CD4-positive, CD25-positive, alpha-beta regulatory T cell (primary cell): ENCODE results near the gene GALNS. TPM values are rescaled to one million over a fixed set of nuclear protein-coding genes. Genes with fewer than 3 reads are reported as not detected.

ENCODE experiments used
- ATAC-seq, 2 donors: fragments of 150-1000 bp; cut with Tn5 transposase; one replicate each; pipeline ENCODE4 v1.10.0; 2021; ENCODE audit warnings: low read depth in 2 of 2, moderate number of reproducible peaks in 2 of 2, moderate library complexity in 1 of 2
- DNase-seq, 3 donors: peaks; one replicate each; pipeline versions ENCODE4 v3.0.0 to v3.0.0-alpha.2; 2012 to 2022; ENCODE audit warnings: mixed read lengths in 1 of 3
- H3K27ac ChIP-seq: one replicate; pipeline ENCODE4 v1.7.0; 2013; ENCODE audit warnings: mild to moderate bottlenecking, low read length; ENCODE audit not compliant: insufficient read depth, poor library complexity, severe bottlenecking
- H3K27me3 ChIP-seq: one replicate; pipeline ENCODE4 v1.7.0; 2013; ENCODE audit warnings: low read length; ENCODE audit not compliant: control insufficient read depth, insufficient read depth
- H3K36me3 ChIP-seq: one replicate; pipeline ENCODE4 v1.7.0; 2013; ENCODE audit warnings: mild to moderate bottlenecking, low read length, moderate library complexity; ENCODE audit not compliant: control insufficient read depth, insufficient read depth
- H3K4me1 ChIP-seq: 2 replicates; pipeline ENCODE4 v1.7.0; 2013; ENCODE audit warnings: mild to moderate bottlenecking, low read length; ENCODE audit not compliant: insufficient read depth, control insufficient read depth, poor library complexity, severe bottlenecking
- H3K4me3 ChIP-seq: one replicate; pipeline ENCODE4 v1.7.0; 2013; ENCODE audit warnings: low read depth, mild to moderate bottlenecking, low read length, moderate library complexity
- H3K9me3 ChIP-seq, 2 experiments: 1 replicate in 1 of 2; 2 replicates in 1 of 2; pipeline ENCODE4 v1.7.0; 2013; ENCODE audit warnings: low read length in 2 of 2, mild to moderate bottlenecking in 1 of 2, moderate library complexity in 1 of 2; ENCODE audit not compliant: control insufficient read depth in 2 of 2
- H3K27ac Mint-ChIP-seq, 3 donors: one replicate each; pipeline ENCODE4 v1.8.0; 2020 to 2022; ENCODE audit warnings: mild to moderate bottlenecking in 3 of 3, mixed read lengths in 3 of 3, moderate library complexity in 2 of 3
- H3K27me3 Mint-ChIP-seq: one replicate; pipeline ENCODE4 v1.8.0; 2022; ENCODE audit warnings: mild to moderate bottlenecking, mixed read lengths
- H3K36me3 Mint-ChIP-seq: one replicate; pipeline ENCODE4 v1.8.0; 2020; ENCODE audit warnings: mixed read lengths
- H3K4me1 Mint-ChIP-seq, 4 donors: one replicate each; pipeline ENCODE4 v1.8.0; 2020 to 2022; ENCODE audit warnings: mixed read lengths in 4 of 4, mild to moderate bottlenecking in 1 of 4
- H3K4me3 Mint-ChIP-seq, 4 donors: one replicate each; pipeline ENCODE4 v1.8.0; 2020 to 2022; ENCODE audit warnings: mild to moderate bottlenecking in 4 of 4, mixed read lengths in 4 of 4, moderate library complexity in 3 of 4
- H3K9me3 Mint-ChIP-seq, 7 donors: one replicate each; pipeline ENCODE4 v1.8.0; 2020 to 2022; ENCODE audit warnings: mixed read lengths in 7 of 7, mild to moderate bottlenecking in 3 of 7, moderate library complexity in 2 of 7
- polyA plus RNA-seq, 4 donors: library from polyadenylated mRNA; unstranded; fragments of 300-500 nt; fragmentation: Illumina TruSeq; gene quantifications; one replicate each; pipeline ENCODE4 v1.2.3, GENCODE V29; 2021
- total RNA-seq: library from RNA; stranded (reverse); gene quantifications from one replicate; pipeline ENCODE4 v1.2.3, GENCODE V29; 2022

GALNS gene
- total and polyA plus RNA-seq, 5 donors from 2014 or later: 8.1 to 63.1 (median 12.5) TPM

GRCh38 chr16:88839745-88840599, 16.8 kb downstream of the GALNS start:
- no peak for ATAC-seq
- DNase-seq: no peak
- H3K4me3 ChIP-seq: no peak overlapping the region
- no peaks in the 10 kb centered on the region for H3K27me3 ChIP-seq
- no peak overlapping the region for H3K27ac Mint-ChIP-seq
- H3K27me3 Mint-ChIP-seq: no peaks in the 10 kb centered on the region
- H3K9me3 ChIP-seq: no peaks in the 10 kb centered on the region
- H3K4me3 Mint-ChIP-seq: no peak overlapping the region
- H3K4me1 ChIP-seq: peaks cover 4% of the 10 kb centered on the region
- H3K9me3 Mint-ChIP-seq: no peaks in the 10 kb centered on the region
- no peaks in the 10 kb centered on the region for H3K4me1 Mint-ChIP-seq
- H3K27ac ChIP-seq: no peak overlapping the region
- peaks cover 6% of the 10 kb centered on the region for H3K36me3 Mint-ChIP-seq
- H3K36me3 ChIP-seq: peaks cover 19% of the 10 kb centered on the region

- H3K27ac ChIP-seq: no peak overlapping the region
- no peaks in the 10 kb centered on the region for H3K9me3 ChIP-seq
- Mint-ChIP-seq H3K27ac (no peak overlapping the region), H3K27me3 (no peaks in the 10 kb centered on the region), H3K9me3 (no peaks in the 10 kb centered on the region), H3K4me1 (no peaks in the 10 kb centered on the region), H3K36me3 (peaks cover 6% of the 10 kb centered on the region), H3K4me3 (no peak overlapping the region)
- H3K36me3 ChIP-seq: peaks cover 19% of the 10 kb centered on the region
- H3K4me1 ChIP-seq: peaks cover 4% of the 10 kb centered on the region
- H3K4me3 ChIP-seq: no peak overlapping the region
- DNase-seq (no peak), ATAC-seq (no peak)
- no peaks in the 10 kb centered on the region for H3K27me3 ChIP-seq
Measured at GRCh38 chr16:88839026-88839529, 17.7 kb downstream of the GALNS start.

DNA sequence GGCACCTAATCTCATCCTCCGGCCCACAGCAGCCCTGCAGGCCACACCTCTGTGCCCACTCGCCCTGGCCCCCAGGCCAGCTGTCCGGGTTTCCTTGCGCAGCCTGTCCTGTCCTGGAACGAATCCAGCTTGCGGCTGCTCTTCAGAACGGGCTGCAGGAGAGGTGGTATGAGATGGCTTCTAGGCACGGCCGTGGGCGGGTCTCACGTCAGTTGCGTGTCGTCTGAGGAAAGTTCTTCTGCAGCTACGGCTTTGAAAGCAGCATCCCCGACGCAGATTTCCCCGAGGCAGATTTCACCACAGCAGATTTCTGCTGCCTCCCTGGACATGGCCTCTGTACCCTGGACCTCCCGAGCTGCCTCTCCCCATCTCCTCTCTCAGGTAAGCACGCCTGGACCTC, 18.2 kb downstream of the GALNS start:
- peaks cover 4% of the 10 kb centered on the region for H3K4me1 ChIP-seq
- H3K4me3 Mint-ChIP-seq: no peak overlapping the region
- ATAC-seq: no peak
- H3K9me3 Mint-ChIP-seq: no peaks in the 10 kb centered on the region
- no peak for DNase-seq
- H3K27ac Mint-ChIP-seq: no peak overlapping the region
- H3K27me3 ChIP-seq: no peaks in the 10 kb centered on the region
- peaks cover 19% of the 10 kb centered on the region for H3K36me3 ChIP-seq
- H3K36me3 Mint-ChIP-seq: peaks cover 6% of the 10 kb centered on the region
- no peaks in the 10 kb centered on the region for H3K9me3 ChIP-seq
- no peaks in the 10 kb centered on the region for H3K27me3 Mint-ChIP-seq
- no peaks in the 10 kb centered on the region for H3K4me1 Mint-ChIP-seq
- H3K27ac ChIP-seq: no peak overlapping the region
- H3K4me3 ChIP-seq: no peak overlapping the region

- peaks cover 19% of the 10 kb centered on the region for H3K36me3 ChIP-seq
- Mint-ChIP-seq H3K4me1 (no peaks in the 10 kb centered on the region), H3K27ac (no peak overlapping the region), H3K36me3 (peaks cover 6% of the 10 kb centered on the region), H3K9me3 (no peaks in the 10 kb centered on the region), H3K27me3 (no peaks in the 10 kb centered on the region), H3K4me3 (no peak overlapping the region)
- no peak overlapping the region for H3K4me3 ChIP-seq
- no peak for DNase-seq
- no peak for ATAC-seq
- no peaks in the 10 kb centered on the region for H3K9me3 ChIP-seq
- no peaks in the 10 kb centered on the region for H3K27me3 ChIP-seq
- H3K4me1 ChIP-seq: peaks cover 4% of the 10 kb centered on the region
- H3K27ac ChIP-seq: no peak overlapping the region
Measured at GRCh38 chr16:88837806-88838205, 18.9 kb downstream of the GALNS start.

DNA sequence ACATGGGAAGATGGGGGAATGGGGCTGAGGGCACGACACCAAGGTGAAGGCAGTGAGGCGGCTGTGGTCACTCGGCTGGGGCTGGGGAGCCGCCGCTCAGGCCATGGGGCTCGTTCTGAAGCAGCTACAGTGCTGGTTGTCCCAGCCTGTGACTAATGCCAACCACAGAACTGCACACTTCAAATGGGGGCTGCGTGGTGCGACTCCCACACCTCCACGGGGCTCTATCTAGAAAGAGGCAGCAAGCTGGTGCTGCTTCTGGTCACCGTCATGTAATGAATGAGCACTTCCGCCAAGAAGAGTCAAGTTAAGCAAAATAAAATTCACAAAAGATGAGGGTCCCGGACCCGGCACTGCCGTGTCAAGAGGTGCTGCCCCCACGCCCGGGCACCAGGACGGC, 20.0 kb downstream of the GALNS start:
- Histone ChIP-seq H3K4me1 (no peaks in the 10 kb centered on the region), H3K27me3 (no peaks in the 10 kb centered on the region), H3K36me3 (peaks cover 19% of the 10 kb centered on the region), H3K9me3 (no peaks in the 10 kb centered on the region), H3K27ac (no peak overlapping the region), H3K4me3 (no peak overlapping the region)
- DNase-seq (no peak), ATAC-seq (no peak)
- peaks cover 6% of the 10 kb centered on the region for H3K36me3 Mint-ChIP-seq
- H3K27ac Mint-ChIP-seq: no peak overlapping the region
- no peak overlapping the region for H3K4me3 Mint-ChIP-seq
- no peaks in the 10 kb centered on the region for H3K4me1 Mint-ChIP-seq
- no peaks in the 10 kb centered on the region for H3K27me3 Mint-ChIP-seq
- no peaks in the 10 kb centered on the region for H3K9me3 Mint-ChIP-seq

- H3K36me3 ChIP-seq: peaks cover 17% of the 10 kb centered on the region
- Mint-ChIP-seq H3K9me3 (no peaks in the 10 kb centered on the region), H3K27me3 (no peaks in the 10 kb centered on the region), H3K36me3 (peaks cover 6% of the 10 kb centered on the region), H3K4me1 (no peaks in the 10 kb centered on the region), H3K4me3 (no peak overlapping the region), H3K27ac (no peak overlapping the region)
- no peak overlapping the region for H3K4me3 ChIP-seq
- ATAC-seq (no peak), DNase-seq (no peak)
- no peaks in the 10 kb centered on the region for H3K9me3 ChIP-seq
- H3K27ac ChIP-seq: no peak overlapping the region
- no peaks in the 10 kb centered on the region for H3K4me1 ChIP-seq
- H3K27me3 ChIP-seq: no peaks in the 10 kb centered on the region
Measured at GRCh38 chr16:88835818-88836217, 20.9 kb downstream of the GALNS start.

- no peaks in the 10 kb centered on the region for H3K9me3 Mint-ChIP-seq
- no peak overlapping the region for H3K27ac Mint-ChIP-seq
- H3K4me1 Mint-ChIP-seq: no peaks in the 10 kb centered on the region
- Histone ChIP-seq H3K27ac (no peak overlapping the region), H3K4me1 (no peaks in the 10 kb centered on the region), H3K4me3 (no peak overlapping the region), H3K27me3 (no peaks in the 10 kb centered on the region), H3K9me3 (no peaks in the 10 kb centered on the region), H3K36me3 (peaks cover 13% of the 10 kb centered on the region)
- no peak overlapping the region for H3K4me3 Mint-ChIP-seq
- H3K27me3 Mint-ChIP-seq: no peaks in the 10 kb centered on the region
- H3K36me3 Mint-ChIP-seq: peaks cover 6% of the 10 kb centered on the region
- DNase-seq (no peak), ATAC-seq (no peak)
Measured at GRCh38 chr16:88835383-88835782, 21.4 kb downstream of the GALNS start.

DNA sequence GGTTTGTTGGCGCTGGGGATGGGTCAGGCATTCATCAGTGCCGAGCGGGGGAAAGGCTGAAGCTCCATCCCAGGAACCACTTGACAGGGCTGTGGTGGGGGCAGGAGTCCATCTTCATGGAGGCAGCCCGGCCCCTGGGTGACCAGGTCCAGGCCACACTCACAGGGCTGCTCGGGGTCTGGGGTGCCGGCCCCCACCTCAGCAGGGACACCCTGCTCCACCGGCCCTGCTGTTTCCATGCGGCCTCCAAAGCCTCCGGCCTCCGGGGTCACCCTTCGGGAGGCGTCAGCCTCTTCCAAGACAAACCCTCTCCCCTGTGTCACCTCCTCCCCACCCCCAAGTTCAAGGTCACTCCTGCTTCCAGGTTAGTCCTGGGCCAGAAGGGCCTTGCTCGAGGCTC, 22.1 kb downstream of the GALNS start:
- Histone ChIP-seq H3K27me3 (no peaks in the 10 kb centered on the region), H3K4me3 (no peak overlapping the region), H3K27ac (no peak overlapping the region), H3K36me3 (peaks cover 6% of the 10 kb centered on the region), H3K4me1 (no peaks in the 10 kb centered on the region), H3K9me3 (no peaks in the 10 kb centered on the region)
- DNase-seq (no peak), ATAC-seq (no peak)
- Mint-ChIP-seq H3K4me3 (no peak overlapping the region), H3K4me1 (no peaks in the 10 kb centered on the region), H3K27ac (no peak overlapping the region), H3K36me3 (peaks cover 3% of the 10 kb centered on the region), H3K9me3 (no peaks in the 10 kb centered on the region), H3K27me3 (no peaks in the 10 kb centered on the region)
